NK-92 treated with Interleukin-12 subunit alpha and Interleukin-12 subunit beta, amount 100 ng/mL, for 24 hours (cell line): ENCODE data around the gene CXCL12.

Experiments used
- DNase-seq: peaks from one replicate; lab custom pipeline; 2025; lab: John Stamatoyannopoulos, UW

CXCL12 gene

DNA sequence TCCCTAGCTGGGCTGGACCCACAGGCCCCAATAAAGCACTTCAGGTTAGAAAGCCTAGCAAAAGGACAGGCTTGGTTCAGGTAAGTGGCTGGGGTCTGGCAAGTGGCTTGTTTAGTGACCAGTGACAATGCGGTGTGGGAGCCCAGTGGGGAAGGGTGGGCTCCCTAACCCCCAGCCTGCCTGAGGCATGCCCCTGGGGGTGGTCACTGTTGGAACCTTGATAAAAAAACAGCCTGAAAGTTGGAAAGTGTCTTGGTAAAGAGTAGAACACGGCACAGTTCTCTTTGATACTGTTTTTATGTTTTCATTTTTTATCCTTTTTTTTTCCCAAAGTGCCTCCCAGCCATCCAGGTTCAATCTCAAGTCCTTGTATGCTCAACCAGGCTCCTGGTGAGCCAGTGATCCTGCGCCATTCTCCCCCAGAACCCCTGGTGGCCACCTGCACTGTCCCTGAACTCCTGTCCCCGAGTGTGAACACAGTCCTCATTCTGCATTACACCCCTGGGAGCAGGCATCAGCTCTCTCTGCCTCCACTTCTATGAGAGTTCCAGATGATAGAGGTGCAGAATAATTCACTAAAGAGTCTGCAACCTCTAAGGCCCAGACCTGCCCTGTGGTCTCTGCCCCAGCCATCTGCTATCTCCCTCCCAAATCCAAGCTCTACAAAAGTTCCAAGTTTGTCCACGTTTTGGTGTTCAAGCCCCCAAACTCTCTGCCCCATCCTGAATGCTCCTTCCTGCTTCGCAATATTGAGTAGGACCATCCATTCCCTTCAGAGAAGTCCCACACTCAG lies 15.0 kb upstream of the CXCL12 start:
- no peak for DNase-seq

DNA sequence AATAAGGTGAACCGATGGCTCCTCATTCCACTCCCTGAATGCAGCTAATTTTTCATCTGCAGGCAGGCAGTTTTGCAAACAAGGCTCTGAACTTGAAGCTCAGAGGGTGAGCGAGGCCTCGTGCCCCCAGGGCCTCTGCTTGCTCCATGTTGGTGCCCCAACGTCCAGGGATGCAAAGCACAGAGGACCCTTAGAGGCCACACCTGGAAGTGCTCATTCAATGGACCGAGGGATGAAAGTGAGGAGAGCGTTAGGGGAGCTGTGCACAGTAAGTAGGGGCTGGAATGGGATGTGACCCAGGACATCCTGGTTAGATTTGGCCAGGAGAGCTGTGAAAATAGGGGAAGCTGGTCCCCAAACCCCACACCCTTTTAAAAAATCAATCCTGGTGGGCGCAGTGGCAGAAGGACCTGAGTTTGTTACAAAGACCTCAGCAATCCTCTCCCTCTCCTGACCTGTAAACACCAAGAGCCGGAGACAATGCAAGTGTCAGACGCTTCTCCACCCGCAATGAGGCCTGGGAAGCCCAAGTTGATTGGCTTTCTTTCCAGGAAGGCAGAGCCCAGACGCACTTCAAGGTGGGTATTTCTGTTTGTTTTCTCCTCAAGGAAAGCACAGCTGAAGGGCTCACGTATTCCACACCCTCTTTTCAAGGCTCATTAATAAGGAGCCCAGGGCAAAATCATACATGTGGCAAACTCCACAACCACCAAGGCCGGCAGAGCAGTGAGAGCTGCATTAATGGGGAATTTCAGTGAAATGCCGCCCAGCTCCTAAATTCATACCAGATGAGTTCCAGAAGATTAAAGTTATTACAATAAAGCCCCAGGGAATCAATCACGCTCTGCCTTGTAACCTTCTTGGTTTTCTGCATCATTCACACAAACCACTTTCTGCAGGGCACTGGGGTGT lies 14.1 kb upstream of the CXCL12 start:
- DNase-seq, result no peak

GRCh38 chr10:44398271-44398670 lies 13.4 kb upstream of the CXCL12 start:
- DNase-seq, result no peak

GRCh38 chr10:44397476-44398225 lies 12.8 kb upstream of the CXCL12 start:
- no peak for DNase-seq

- no peak for DNase-seq
These were observed 11.8 kb upstream of the CXCL12 start for GRCh38 chr10:44396671-44397191.

DNA sequence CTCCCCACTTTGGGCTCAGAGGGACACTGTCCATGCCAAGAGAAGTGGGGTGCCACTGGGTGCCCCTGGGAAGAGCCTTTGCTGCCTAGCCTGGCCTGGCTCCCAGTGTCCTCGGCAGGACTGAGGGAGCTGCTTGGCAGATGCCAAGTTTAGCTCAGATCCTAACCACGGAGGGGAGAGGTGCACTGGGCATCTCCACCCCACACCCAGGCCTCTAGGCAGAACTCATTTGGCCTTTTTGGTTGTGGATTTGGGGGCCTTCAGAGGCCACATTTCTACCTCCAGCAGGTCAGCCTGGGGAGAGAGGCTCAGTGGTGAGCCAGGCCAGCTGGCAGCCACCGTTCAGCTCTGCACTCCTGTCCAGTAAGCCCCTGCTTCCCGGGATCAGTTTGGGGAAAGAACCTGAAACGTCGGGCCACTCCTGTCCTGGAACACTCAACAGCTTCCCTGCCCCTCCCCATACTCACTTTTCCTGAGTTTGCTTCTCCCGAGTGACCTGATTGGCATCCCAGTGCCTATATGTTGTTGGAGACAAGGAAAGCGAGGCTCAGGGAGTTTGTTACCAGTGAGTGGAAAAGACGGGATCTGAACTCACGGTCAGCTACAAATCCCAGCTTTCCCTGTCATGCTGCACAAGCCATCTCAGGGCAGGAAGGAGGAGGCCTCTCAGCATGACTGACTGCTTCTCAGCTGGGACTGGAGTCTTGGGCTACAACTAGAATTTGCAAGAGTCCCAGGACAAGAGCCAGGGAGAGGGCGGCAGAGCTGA lies 11.2 kb upstream of the CXCL12 start:
- DNase-seq, result no peak

DNA sequence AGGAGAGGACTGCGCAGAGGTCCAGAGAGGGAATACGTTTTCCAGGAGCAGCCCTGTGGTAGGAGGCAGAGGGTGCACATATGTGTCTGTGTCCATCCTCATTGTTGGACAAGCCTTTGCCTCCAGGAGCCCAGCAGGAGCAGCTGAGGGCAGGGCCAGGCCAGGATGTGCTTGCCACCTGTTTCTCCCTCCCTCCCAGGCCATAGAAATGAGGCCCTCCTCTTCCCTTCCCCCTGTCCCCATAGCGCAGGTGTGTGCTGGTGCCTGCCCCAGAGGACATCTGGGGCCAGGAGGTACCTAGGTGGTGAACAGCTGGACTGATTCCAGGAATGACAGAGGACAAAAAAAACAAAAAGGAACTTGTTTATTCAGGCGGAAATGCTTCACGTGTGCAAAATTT lies 10.5 kb upstream of the CXCL12 start:
- no peak for DNase-seq

DNA sequence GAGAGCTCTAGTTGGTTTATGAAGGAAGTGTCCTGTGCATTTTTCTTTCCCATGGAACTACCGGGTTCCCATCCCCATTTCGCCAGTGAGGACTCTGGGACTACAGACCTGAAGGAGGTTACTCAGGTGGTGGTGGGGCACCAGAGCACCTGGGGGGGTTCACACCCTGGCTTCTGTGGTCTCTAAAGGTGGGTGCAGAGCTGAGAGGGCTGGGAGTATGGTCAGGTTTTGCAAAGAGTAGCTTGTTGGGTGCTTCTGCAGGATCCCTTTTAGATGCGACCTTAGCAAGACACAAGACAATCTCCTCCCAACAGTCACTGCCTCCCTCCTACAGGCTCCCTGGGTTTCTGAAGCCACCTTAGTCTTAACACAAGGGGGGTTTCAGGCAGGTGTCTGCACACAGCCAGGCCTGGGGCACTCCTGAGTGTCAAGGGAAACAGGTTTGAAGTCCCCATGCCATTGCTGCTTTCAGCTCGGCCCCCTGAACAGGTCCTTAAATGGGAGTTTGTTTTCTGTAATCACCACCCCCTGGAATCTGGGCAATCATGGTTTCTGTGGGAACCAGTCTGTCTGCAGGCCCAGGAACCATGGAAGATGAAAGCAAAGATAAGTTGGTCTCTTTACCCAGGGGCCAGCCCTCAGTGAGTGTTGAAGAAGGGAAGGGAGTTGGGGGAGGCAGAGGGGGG lies 9.9 kb upstream of the CXCL12 start:
- no peak for DNase-seq

DNA sequence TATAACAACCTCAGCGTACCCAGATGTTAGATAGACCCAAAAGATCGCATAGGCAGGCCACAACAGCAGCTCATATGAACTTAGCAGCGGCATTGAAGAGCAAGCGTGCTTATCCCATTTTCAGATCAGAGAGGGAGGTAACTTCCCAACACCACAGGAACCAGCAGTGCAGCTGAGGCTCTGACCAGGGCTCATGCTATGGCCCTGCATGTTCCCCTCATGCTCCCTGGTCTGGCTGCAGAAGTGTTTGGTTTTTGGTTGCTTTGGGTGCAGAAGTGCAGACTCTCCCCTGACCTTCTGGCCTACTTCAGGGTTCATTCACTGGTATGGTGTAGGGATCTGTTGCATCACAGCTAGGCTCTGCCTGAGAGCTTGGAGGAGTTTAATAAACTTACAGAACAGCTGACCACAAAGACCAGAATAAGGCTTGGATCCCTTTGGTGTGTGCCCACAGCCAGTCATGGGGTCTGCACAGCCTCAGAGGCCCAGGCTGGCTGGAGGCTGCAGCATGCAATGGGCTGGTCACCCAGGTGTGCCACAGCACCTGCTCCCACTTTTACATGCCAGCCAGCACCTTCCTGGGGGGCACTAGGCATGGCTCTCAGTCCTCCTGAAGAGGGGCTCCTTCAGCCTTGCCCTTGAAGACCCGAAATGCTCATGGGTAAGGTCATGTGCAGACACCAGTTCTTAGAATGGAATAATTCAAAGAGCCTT lies 9.1 kb upstream of the CXCL12 start:
- no peak for DNase-seq

- DNase-seq, result no peak
These were observed 8.2 kb upstream of the CXCL12 start for GRCh38 chr10:44393051-44393630.

DNA sequence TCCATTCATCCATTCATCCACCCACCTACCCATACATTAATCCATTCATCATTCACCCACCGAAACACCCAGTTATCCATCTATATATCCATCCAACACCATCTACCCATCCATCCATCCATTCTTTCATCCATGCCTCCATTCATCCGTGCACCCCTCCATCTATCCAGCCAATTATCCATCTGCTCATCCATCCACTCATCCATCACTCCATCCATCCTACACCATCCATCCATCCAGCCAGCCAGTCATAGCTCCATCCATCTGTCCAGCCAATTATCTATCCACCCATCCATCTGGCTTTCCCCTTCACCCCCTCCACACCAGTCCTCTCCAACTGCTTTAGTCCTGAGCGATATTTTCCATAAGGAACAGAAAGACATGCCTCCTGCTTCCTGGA lies 7.5 kb upstream of the CXCL12 start:
- no peak for DNase-seq

DNA sequence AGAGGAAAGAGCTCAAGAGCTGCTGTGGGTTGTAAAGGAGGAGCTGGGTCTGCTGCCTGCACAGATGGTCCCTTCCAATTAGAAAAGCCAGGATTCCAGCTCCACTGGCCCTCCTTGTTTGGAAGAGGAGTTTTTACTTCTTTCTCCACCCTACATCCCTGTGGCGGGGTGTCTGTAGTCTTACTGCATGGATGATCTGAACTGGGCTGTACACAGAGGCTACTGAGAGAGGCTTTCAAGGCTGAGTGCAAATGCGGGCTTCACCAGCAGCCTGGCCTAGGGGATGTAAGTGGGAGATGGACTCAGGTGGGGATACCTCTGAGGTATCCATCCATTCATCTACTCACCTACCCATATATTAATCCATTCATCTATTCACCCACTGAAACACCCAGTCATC lies 7.1 kb upstream of the CXCL12 start:
- no peak for DNase-seq

DNA sequence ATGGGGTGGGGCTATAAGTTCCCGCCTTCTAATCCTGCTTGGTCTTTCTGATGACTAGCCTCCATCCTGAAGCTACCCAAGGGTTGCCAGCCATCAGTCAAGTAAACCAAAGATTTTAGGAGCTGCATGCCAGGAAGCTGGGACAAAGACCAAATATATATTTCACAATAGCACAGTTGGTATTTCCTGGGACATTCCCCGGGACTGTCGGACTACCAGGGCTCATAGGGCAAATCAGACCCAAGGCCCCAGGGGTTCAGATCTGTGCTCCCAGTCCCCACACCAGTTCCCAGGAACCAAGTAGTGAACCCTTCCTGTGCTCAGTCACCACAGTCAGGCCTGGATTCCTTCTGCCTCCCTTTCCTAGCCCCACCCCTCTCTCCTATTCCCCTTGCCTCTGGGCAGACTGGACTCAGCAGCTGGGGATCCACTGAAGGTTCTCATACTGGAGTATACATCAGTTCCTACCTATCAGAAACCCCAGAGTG lies 5.7 kb upstream of the CXCL12 start:
- DNase-seq, result no peak

GRCh38 chr10:44389556-44389955 lies 4.7 kb upstream of the CXCL12 start:
- no peak for DNase-seq

GRCh38 chr10:44389150-44389549 lies 4.3 kb upstream of the CXCL12 start:
- DNase-seq, result no peak

GRCh38 chr10:44388641-44389040 lies 3.7 kb upstream of the CXCL12 start:
- no peak for DNase-seq

GRCh38 chr10:44387853-44388251 lies 3.0 kb upstream of the CXCL12 start:
- no peak for DNase-seq

DNA sequence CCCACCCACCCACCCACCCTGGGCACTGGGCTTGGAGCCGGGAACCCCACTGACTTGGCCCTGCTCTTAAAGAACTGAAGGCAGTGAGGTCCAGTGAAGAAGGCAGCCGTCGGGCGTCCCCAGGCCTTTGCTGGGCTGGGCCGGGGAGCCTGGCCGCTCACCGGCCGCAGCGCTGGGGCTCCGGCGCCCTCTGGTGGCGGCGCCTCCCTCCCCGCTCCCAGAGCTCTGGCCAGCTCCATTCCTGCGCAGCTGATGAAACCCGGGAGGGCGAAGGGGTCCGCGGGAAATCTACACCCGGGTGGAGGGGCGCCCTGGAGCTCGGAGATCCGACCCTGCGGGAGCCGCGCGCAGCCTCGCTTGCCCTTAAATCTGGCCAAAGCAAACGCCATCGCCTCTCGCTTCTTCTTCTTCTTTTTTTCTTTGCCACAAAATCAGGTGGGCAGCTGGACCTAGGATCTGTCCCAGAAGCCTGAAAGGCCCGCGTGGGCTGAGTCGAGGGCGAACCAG lies 1.7 kb upstream of the CXCL12 start:
- no peak for DNase-seq

- no peak for DNase-seq
These were observed 972 bp upstream of the CXCL12 start for GRCh38 chr10:44385696-44386441.
